Skeletal muscle tissue (tissue), 4 donors: ENCODE results near the gene CAMK1G. TPM values are rescaled to one million over a fixed set of nuclear protein-coding genes. Genes with fewer than 3 reads are reported as not detected.

Source experiments
- H3K27ac ChIP-seq: one replicate; pipeline ENCODE4 v1.7.0; 2013; ENCODE audit warnings: mild to moderate bottlenecking, low read depth, low read length, inconsistent platforms
- H3K27me3 ChIP-seq, 3 donors: one replicate each; pipeline ENCODE4 v1.7.0; 2013; ENCODE audit warnings: low read length in 3 of 3; ENCODE audit not compliant: control insufficient read depth in 3 of 3, insufficient read depth in 3 of 3
- H3K36me3 ChIP-seq, 3 donors: one replicate each; pipeline ENCODE4 v1.7.0; 2013; ENCODE audit warnings: low read length in 3 of 3; ENCODE audit not compliant: control insufficient read depth in 3 of 3, insufficient read depth in 3 of 3
- H3K4me1 ChIP-seq, 3 donors: one replicate each; pipeline ENCODE4 v1.7.0; 2013; ENCODE audit warnings: low read length in 3 of 3, mild to moderate bottlenecking in 3 of 3; ENCODE audit not compliant: control insufficient read depth in 3 of 3, insufficient read depth in 3 of 3
- H3K4me3 ChIP-seq, 3 donors: one replicate each; pipeline ENCODE4 v1.7.0; 2013; ENCODE audit warnings: low read length in 3 of 3
- H3K9ac ChIP-seq, 3 donors: one replicate each; pipeline ENCODE4 v1.7.0; 2013; ENCODE audit warnings: low read length in 3 of 3, mild to moderate bottlenecking in 3 of 3, moderate library complexity in 2 of 3, low read depth in 1 of 3
- H3K9me3 ChIP-seq, 3 donors: one replicate each; pipeline ENCODE4 v1.7.0; 2013; ENCODE audit warnings: low read length in 3 of 3; ENCODE audit not compliant: control insufficient read depth in 3 of 3
- total RNA-seq: library from RNA; depleted of rRNA; stranded (reverse); fragments of >200 nt; gene quantifications from one replicate; pipeline ENCODE4 v1.2.3, GENCODE V29; 2014
- donor health status: Osteomylitis.

The CAMK1G gene
- total RNA-seq, 1 donor from 2014 or later = not detected

GRCh38 chr1:209652873-209653401 is 69.4 kb downstream of the CAMK1G start:
- no peaks in the 10 kb centered on the region for H3K27me3 ChIP-seq
- H3K9ac ChIP-seq = peak overlapping the region in 2 of 3 donors; percentile 40 to 51
- peak overlapping the region; percentile 53 for H3K27ac ChIP-seq
- H3K9me3 ChIP-seq = no peaks in the 10 kb centered on the region
- H3K4me1 ChIP-seq = peaks cover 29 to 50% (median 43%) of the 10 kb centered on the region in 3 donors
- H3K36me3 ChIP-seq = no peaks in the 10 kb centered on the region
- peak overlapping the region in 2 of 3 donors; percentile 10 to 27 for H3K4me3 ChIP-seq

GRCh38 chr1:209653915-209654351 is 70.4 kb downstream of the CAMK1G start:
- Histone ChIP-seq H3K9ac (peak overlapping the region in 1 of 3 donors; percentile 33), H3K4me3 (no peak overlapping the region), H3K27ac (no peak overlapping the region), H3K36me3 (no peaks in the 10 kb centered on the region), H3K4me1 (peaks cover 26 to 46% (median 33%) of the 10 kb centered on the region in 3 donors), H3K9me3 (no peaks in the 10 kb centered on the region), H3K27me3 (no peaks in the 10 kb centered on the region)

DNA sequence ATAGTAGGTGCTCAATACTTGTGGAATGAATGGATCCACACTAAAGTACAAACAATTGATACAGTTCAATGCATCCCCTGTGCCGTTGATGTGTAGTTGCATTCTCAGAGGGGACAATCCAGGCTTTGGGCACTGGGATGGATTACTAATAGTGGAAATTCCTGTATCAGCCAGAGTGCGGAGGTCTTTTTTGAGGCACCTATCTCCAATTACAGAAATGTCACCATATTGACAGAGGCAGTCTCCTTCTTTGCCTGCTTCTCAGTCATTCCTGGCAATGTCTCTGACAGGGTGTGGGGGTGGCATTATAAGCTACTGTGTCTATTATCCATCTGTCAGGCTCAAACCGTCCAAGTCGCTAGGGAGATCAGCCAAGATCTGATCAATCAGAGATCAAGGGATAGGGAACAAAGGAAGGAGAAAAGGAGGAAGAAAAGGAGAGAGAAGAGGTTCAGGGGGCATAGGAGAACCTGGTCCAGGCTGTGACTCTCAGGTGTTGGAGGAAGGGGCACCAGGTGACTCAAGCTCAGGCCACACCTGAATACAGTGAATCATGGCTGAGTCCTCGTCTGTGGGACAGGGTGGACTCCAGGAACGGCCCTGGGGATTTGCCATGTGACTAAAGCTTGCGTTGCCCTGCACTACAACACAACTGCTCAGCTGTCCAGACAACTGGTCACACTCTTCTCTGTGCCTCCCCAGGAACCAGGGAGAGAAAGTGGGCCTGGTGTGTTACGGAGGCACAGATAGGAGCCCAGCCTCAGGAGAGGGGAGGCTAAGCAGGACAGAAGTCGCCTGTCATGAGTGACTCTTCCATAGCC is 72.1 kb downstream of the CAMK1G start:
- H3K9ac ChIP-seq = no peak overlapping the region
- H3K27ac ChIP-seq = no peak overlapping the region
- H3K4me1 ChIP-seq = peaks cover 24 to 34% (median 27%) of the 10 kb centered on the region in 3 donors
- H3K36me3 ChIP-seq = no peaks in the 10 kb centered on the region
- H3K27me3 ChIP-seq = no peaks in the 10 kb centered on the region
- H3K9me3 ChIP-seq = no peaks in the 10 kb centered on the region
- H3K4me3 ChIP-seq = no peak overlapping the region

GRCh38 chr1:209657140-209657879 is 73.8 kb downstream of the CAMK1G start:
- no peak overlapping the region for H3K9ac ChIP-seq
- no peaks in the 10 kb centered on the region for H3K27me3 ChIP-seq
- H3K27ac ChIP-seq = no peak overlapping the region
- H3K4me3 ChIP-seq = no peak overlapping the region
- no peaks in the 10 kb centered on the region for H3K9me3 ChIP-seq
- H3K4me1 ChIP-seq = peaks cover 20 to 26% (median 20%) of the 10 kb centered on the region in 3 donors
- peaks cover 0 to under 1% (median 0%) of the 10 kb centered on the region in 3 donors for H3K36me3 ChIP-seq

- no peaks in the 10 kb centered on the region for H3K27me3 ChIP-seq
- H3K9ac ChIP-seq = no peak overlapping the region
- H3K4me3 ChIP-seq = no peak overlapping the region
- no peaks in the 10 kb centered on the region for H3K9me3 ChIP-seq
- peaks cover 0 to 5% (median 0%) of the 10 kb centered on the region in 3 donors for H3K36me3 ChIP-seq
- no peak overlapping the region for H3K27ac ChIP-seq
- peaks cover 14 to 22% (median 16%) of the 10 kb centered on the region in 3 donors for H3K4me1 ChIP-seq
These were observed 74.4 kb downstream of the CAMK1G start for GRCh38 chr1:209657918-209658317.

- no peak overlapping the region for H3K9ac ChIP-seq
- H3K27ac ChIP-seq = no peak overlapping the region
- no peaks in the 10 kb centered on the region for H3K9me3 ChIP-seq
- H3K27me3 ChIP-seq = no peaks in the 10 kb centered on the region
- peaks cover 0 to 3% (median 2%) of the 10 kb centered on the region in 3 donors for H3K4me1 ChIP-seq
- H3K36me3 ChIP-seq = peaks cover 0 to 5% (median 0%) of the 10 kb centered on the region in 3 donors
- no peak overlapping the region for H3K4me3 ChIP-seq
These were observed 76.4 kb downstream of the CAMK1G start for GRCh38 chr1:209659909-209660308.

GRCh38 chr1:209661071-209661470 is 77.6 kb downstream of the CAMK1G start:
- Histone ChIP-seq H3K9me3 (no peaks in the 10 kb centered on the region), H3K36me3 (peaks cover 0 to 5% (median 0%) of the 10 kb centered on the region in 3 donors), H3K9ac (no peak overlapping the region), H3K4me3 (no peak overlapping the region), H3K27me3 (no peaks in the 10 kb centered on the region), H3K4me1 (peaks cover 0 to 3% (median 2%) of the 10 kb centered on the region in 3 donors), H3K27ac (no peak overlapping the region)

DNA sequence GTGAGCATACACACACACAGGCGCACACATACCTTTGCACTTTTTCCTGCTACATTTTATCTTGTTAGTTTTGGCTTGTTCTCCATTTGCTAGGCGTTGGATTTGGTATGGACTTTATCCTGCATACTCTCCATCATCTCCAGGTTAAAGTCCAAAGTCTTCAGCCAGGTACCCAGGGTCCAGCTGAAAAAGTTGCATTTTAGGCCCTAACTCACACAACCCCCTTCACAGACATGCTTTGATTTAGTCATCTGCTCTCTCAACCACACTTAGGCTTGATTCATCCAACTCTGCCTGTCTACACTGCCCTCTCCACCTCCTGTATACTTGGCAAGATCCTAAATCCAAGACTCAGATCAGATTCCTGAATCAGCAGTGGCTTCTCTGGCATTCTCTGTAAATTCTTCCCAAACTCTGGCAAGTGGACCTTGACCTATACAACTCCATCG is 79.4 kb downstream of the CAMK1G start:
- no peak overlapping the region for H3K4me3 ChIP-seq
- no peaks in the 10 kb centered on the region for H3K27me3 ChIP-seq
- H3K27ac ChIP-seq = no peak overlapping the region
- H3K4me1 ChIP-seq = peaks cover 0 to 3% (median 2%) of the 10 kb centered on the region in 3 donors
- peaks cover 0 to 5% (median 0%) of the 10 kb centered on the region in 3 donors for H3K36me3 ChIP-seq
- H3K9ac ChIP-seq = no peak overlapping the region
- H3K9me3 ChIP-seq = no peaks in the 10 kb centered on the region
